Upper lobe of right lung (tissue), 1 donor: Measurements from ENCODE around the gene GPR158. TPM values are rescaled to one million over a fixed set of nuclear protein-coding genes. Genes with fewer than 3 reads are reported as not detected.

Experiments used
- ATAC-seq: fragments of 200-7000 bp; cut with Tn5 transposase; one replicate; pipeline ENCODE4 v1.9.1; 2020; ENCODE audit warnings: mild to moderate bottlenecking, moderate library complexity
- DNase-seq: peaks from one replicate; pipeline ENCODE4 v3.0.0-alpha.2; 2020
- H3K27ac ChIP-seq: fragments of 200-600 bp; one replicate; pipeline ENCODE4 v1.8.0; 2022
- H3K27me3 ChIP-seq: fragments of 200-600 bp; one replicate; pipeline ENCODE4 v1.8.0; 2022; ENCODE audit warnings: mild to moderate bottlenecking
- H3K36me3 ChIP-seq: fragments of 200-600 bp; one replicate; pipeline ENCODE4 v1.8.0; 2022
- H3K4me1 ChIP-seq: fragments of 200-600 bp; one replicate; pipeline ENCODE4 v1.8.0; 2022
- H3K4me3 ChIP-seq: fragments of 200-600 bp; one replicate; pipeline ENCODE4 v1.8.0; 2022; ENCODE audit warnings: mild to moderate bottlenecking
- H3K9me3 ChIP-seq: fragments of 200-600 bp; one replicate; pipeline ENCODE4 v1.8.0; 2022
- intact Hi-C: fragments of 100-400 bp; cut with DNase I; formaldehyde crosslinking; loops from one replicate; pipeline ENCODE4 v1.11.0; 2022
- total RNA-seq: library from RNA; stranded (reverse); fragmentation: NEBNext Ultra II Directional; extraction: Animal tissue kit (Norgen Biotek cat#: 25700); gene quantifications from one replicate; pipeline ENCODE4 v1.2.1, GENCODE V29; 2021
- TF ChIP-seq, protein P1 (sequence below): fragments of 200-600 bp; IDR thresholded peaks from one replicate; pipeline ENCODE4 v1.8.0; 2022; ENCODE audit warnings: antibody characterized with exemption
- donor health status: DM: no; HTN: yes; CAD: no; lungs with severe emphysema.

Gene GPR158
- total RNA-seq, 1 donor from 2014 or later: not detected

DNA sequence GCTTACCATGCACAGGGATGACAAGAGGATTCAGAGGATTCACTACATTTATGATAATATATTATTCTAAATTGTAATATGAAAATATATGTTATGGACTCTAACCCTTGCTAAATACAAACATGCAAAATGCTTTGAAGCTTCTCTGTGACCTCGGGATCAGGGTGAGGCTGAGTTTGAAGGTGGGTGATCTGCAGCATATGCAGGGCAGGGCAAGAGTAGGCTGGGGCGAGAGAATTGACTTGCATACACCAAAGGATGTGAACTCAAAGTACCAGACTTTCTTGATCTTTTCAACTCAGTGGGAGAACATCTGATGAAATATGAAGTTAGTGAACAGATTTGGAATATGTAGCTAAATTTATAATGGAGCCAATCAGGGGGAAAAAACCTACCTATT is 57.0 kb downstream of the GPR158 start:
- H3K9me3 ChIP-seq: no peaks in the 10 kb centered on the region
- H3K27ac ChIP-seq: no peak overlapping the region
- TF ChIP-seq, protein P1, sequence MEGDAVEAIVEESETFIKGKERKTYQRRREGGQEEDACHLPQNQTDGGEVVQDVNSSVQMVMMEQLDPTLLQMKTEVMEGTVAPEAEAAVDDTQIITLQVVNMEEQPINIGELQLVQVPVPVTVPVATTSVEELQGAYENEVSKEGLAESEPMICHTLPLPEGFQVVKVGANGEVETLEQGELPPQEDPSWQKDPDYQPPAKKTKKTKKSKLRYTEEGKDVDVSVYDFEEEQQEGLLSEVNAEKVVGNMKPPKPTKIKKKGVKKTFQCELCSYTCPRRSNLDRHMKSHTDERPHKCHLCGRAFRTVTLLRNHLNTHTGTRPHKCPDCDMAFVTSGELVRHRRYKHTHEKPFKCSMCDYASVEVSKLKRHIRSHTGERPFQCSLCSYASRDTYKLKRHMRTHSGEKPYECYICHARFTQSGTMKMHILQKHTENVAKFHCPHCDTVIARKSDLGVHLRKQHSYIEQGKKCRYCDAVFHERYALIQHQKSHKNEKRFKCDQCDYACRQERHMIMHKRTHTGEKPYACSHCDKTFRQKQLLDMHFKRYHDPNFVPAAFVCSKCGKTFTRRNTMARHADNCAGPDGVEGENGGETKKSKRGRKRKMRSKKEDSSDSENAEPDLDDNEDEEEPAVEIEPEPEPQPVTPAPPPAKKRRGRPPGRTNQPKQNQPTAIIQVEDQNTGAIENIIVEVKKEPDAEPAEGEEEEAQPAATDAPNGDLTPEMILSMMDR: no peak
- H3K36me3 ChIP-seq: no peaks in the 10 kb centered on the region
- no peak overlapping the region for H3K4me3 ChIP-seq
- DNase-seq: no peak
- no peaks in the 10 kb centered on the region for H3K4me1 ChIP-seq
- no peaks in the 10 kb centered on the region for H3K27me3 ChIP-seq
- intact Hi-C loops: no loop called here
- ATAC-seq: no peak

DNA sequence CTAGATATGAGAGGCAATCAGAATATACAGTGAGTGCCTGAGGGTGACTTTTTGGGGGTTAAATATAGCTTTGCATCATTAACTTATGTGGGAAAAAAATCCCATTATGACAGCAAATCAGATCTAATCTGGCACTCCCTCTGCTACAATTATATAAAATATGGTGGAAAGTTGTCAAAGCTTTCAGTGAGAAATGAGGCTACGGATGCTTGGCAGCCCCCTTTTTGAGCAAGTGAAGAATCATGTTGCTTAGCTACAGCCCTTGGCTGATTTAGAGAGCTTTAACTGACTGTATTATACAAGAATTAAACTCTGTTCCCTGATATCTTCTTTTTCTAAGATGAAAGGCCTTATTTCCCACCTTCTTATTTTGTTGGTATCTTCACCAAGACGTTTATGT is 57.4 kb downstream of the GPR158 start:
- TF ChIP-seq, protein P1: no peak
- H3K27ac ChIP-seq: no peak overlapping the region
- no peaks in the 10 kb centered on the region for H3K9me3 ChIP-seq
- DNase-seq (no peak), ATAC-seq (no peak)
- H3K27me3 ChIP-seq: no peaks in the 10 kb centered on the region
- H3K4me1 ChIP-seq: no peaks in the 10 kb centered on the region
- H3K4me3 ChIP-seq: no peak overlapping the region
- no peaks in the 10 kb centered on the region for H3K36me3 ChIP-seq
- intact Hi-C loops: no loop called here

DNA sequence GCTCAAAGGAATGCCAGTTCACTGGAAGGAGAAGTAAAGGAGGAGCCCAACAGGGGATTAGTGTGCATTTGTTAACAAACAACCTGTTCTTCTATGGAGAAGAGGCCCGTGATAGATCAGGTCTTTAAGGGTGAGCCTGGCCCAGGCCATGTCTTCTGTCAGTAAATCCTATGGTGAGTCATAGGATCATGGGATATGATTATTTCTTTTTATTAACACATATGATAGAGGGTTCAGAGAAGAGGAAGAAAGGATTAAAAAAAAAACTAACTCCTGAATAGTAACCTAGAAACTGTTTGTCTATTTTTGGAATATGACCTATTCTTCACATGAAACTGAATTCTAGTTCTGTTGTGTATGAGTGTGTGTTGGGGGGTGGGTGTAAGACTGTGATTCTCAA is 70.4 kb downstream of the GPR158 start:
- Histone ChIP-seq H3K27me3 (no peaks in the 10 kb centered on the region), H3K4me1 (no peaks in the 10 kb centered on the region), H3K4me3 (no peak overlapping the region), H3K9me3 (no peaks in the 10 kb centered on the region), H3K36me3 (no peaks in the 10 kb centered on the region), H3K27ac (no peak overlapping the region)
- TF ChIP-seq, protein P1: no peak
- no peak for ATAC-seq
- DNase-seq: no peak
- intact Hi-C loops: no loop called here

- DNase-seq (no peak), ATAC-seq (no peak)
- H3K27ac ChIP-seq: no peak overlapping the region
- H3K9me3 ChIP-seq: no peaks in the 10 kb centered on the region
- no peak overlapping the region for H3K4me3 ChIP-seq
- H3K4me1 ChIP-seq: no peaks in the 10 kb centered on the region
- TF ChIP-seq, protein P1: no peak
- no peaks in the 10 kb centered on the region for H3K27me3 ChIP-seq
- intact Hi-C loops: no loop called here
- no peaks in the 10 kb centered on the region for H3K36me3 ChIP-seq
Observed at GRCh38 chr10:25257646-25258045, 82.8 kb downstream of the GPR158 start.

DNA sequence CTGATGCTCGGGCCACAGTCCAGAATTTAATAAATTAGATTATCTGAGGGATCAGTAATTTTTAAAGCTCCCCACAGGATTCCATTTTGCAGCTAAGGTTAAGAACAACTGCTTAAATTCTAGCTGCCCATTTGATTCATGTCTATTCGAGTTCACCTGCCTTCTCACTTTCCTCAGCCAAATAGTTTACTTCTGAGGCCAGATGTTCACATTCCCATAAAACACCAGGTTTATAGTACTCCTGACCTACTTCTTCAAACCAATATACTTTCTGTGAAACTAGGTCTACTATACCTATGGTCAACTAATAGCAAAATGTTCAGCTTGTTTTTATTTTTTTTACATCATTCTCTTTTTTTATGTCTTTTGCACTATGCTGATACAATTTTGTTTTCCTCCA is 86.3 kb downstream of the GPR158 start:
- no peaks in the 10 kb centered on the region for H3K4me1 ChIP-seq
- DNase-seq: no peak
- intact Hi-C loops: no loop called here

More for the DNA sequence above, 86.3 kb downstream of the GPR158 start:
- H3K27ac ChIP-seq: no peak overlapping the region
- no peaks in the 10 kb centered on the region for H3K9me3 ChIP-seq
- TF ChIP-seq, protein P1: no peak
- no peaks in the 10 kb centered on the region for H3K27me3 ChIP-seq
- H3K36me3 ChIP-seq: no peaks in the 10 kb centered on the region
- no peak for ATAC-seq
- no peak overlapping the region for H3K4me3 ChIP-seq
